Measurements from ENCODE around the gene GPC5.

The GPC5 gene

GRCh38 chr13:91714855-91715254 is 316.4 kb downstream of the GPC5 start:
- H3K36me3 ChIP-seq = no peaks in the 10 kb centered on the region
- no peak for TF ChIP-seq Cebpa-rat (IDR thresholded peaks at IDR 0.05)
- no peak overlapping the region for H3K9ac ChIP-seq
- H4K20me1 ChIP-seq = no peaks in the 10 kb centered on the region
- H3K9me3 ChIP-seq = no peaks in the 10 kb centered on the region
- no peak overlapping the region for H3K4me2 ChIP-seq
- H3K4me3 ChIP-seq = no peak overlapping the region
- H3K27ac ChIP-seq = no peak overlapping the region
- H3K27me3 ChIP-seq = no peaks in the 10 kb centered on the region
- no peaks in the 10 kb centered on the region for H3K4me1 ChIP-seq

- Histone ChIP-seq H3K9me3 (no peaks in the 10 kb centered on the region), H3K4me2 (no peak overlapping the region), H4K20me1 (no peaks in the 10 kb centered on the region), H3K27ac (no peak overlapping the region), H3K27me3 (no peaks in the 10 kb centered on the region), H3K9ac (no peak overlapping the region), H3K4me1 (no peaks in the 10 kb centered on the region), H3K4me3 (no peak overlapping the region), H3K36me3 (no peaks in the 10 kb centered on the region)
- TF ChIP-seq Cebpa-rat (IDR thresholded peaks at IDR 0.05) = no peak
Measured at GRCh38 chr13:91716436-91717065, 318.1 kb downstream of the GPC5 start.

- Histone ChIP-seq H3K9me3 (no peaks in the 10 kb centered on the region), H3K4me1 (no peaks in the 10 kb centered on the region), H3K4me2 (no peak overlapping the region), H4K20me1 (no peaks in the 10 kb centered on the region), H3K36me3 (no peaks in the 10 kb centered on the region), H3K9ac (no peak overlapping the region), H3K27me3 (no peaks in the 10 kb centered on the region), H3K4me3 (no peak overlapping the region), H3K27ac (no peak overlapping the region)
- TF ChIP-seq Cebpa-rat (IDR thresholded peaks at IDR 0.05) = no peak
Measured at GRCh38 chr13:91719033-91719432, 320.6 kb downstream of the GPC5 start.

- Histone ChIP-seq H3K27ac (no peak overlapping the region), H3K9me3 (no peaks in the 10 kb centered on the region), H3K27me3 (no peaks in the 10 kb centered on the region), H3K4me1 (no peaks in the 10 kb centered on the region), H3K4me2 (no peak overlapping the region), H3K9ac (no peak overlapping the region), H3K36me3 (no peaks in the 10 kb centered on the region), H4K20me1 (no peaks in the 10 kb centered on the region), H3K4me3 (no peak overlapping the region)
- TF ChIP-seq Cebpa-rat (IDR thresholded peaks at IDR 0.05) = no peak
Measured at GRCh38 chr13:91721413-91721812, 323.0 kb downstream of the GPC5 start.

GRCh38 chr13:91722267-91722884 is 324.0 kb downstream of the GPC5 start:
- no peak for TF ChIP-seq Cebpa-rat (IDR thresholded peaks at IDR 0.05)
- H3K36me3 ChIP-seq = no peaks in the 10 kb centered on the region
- no peak overlapping the region for H3K4me2 ChIP-seq
- no peak overlapping the region for H3K27ac ChIP-seq
- no peak overlapping the region for H3K4me3 ChIP-seq
- H3K9me3 ChIP-seq = no peaks in the 10 kb centered on the region
- H3K27me3 ChIP-seq = no peaks in the 10 kb centered on the region
- no peaks in the 10 kb centered on the region for H4K20me1 ChIP-seq
- no peaks in the 10 kb centered on the region for H3K4me1 ChIP-seq
- H3K9ac ChIP-seq = no peak overlapping the region

- H4K20me1 ChIP-seq = no peaks in the 10 kb centered on the region
- H3K4me3 ChIP-seq = no peak overlapping the region
- no peaks in the 10 kb centered on the region for H3K9me3 ChIP-seq
- no peaks in the 10 kb centered on the region for H3K27me3 ChIP-seq
- H3K4me2 ChIP-seq = no peak overlapping the region
- H3K27ac ChIP-seq = no peak overlapping the region
- no peak for TF ChIP-seq Cebpa-rat (IDR thresholded peaks at IDR 0.05)
- H3K36me3 ChIP-seq = no peaks in the 10 kb centered on the region
- no peak overlapping the region for H3K9ac ChIP-seq
- no peaks in the 10 kb centered on the region for H3K4me1 ChIP-seq
Measured at GRCh38 chr13:91724591-91724990, 326.2 kb downstream of the GPC5 start.

- no peak overlapping the region for H3K9ac ChIP-seq
- H3K36me3 ChIP-seq = no peaks in the 10 kb centered on the region
- no peaks in the 10 kb centered on the region for H3K9me3 ChIP-seq
- no peak for TF ChIP-seq Cebpa-rat (IDR thresholded peaks at IDR 0.05)
- no peak overlapping the region for H3K27ac ChIP-seq
- no peak overlapping the region for H3K4me2 ChIP-seq
- no peaks in the 10 kb centered on the region for H4K20me1 ChIP-seq
- no peaks in the 10 kb centered on the region for H3K4me1 ChIP-seq
- no peaks in the 10 kb centered on the region for H3K27me3 ChIP-seq
- H3K4me3 ChIP-seq = no peak overlapping the region
Measured at GRCh38 chr13:91725646-91726045, 327.2 kb downstream of the GPC5 start.

- H4K20me1 ChIP-seq = no peaks in the 10 kb centered on the region
- H3K27ac ChIP-seq = no peak overlapping the region
- H3K27me3 ChIP-seq = no peaks in the 10 kb centered on the region
- no peak for TF ChIP-seq Cebpa-rat (IDR thresholded peaks at IDR 0.05)
- no peaks in the 10 kb centered on the region for H3K36me3 ChIP-seq
- no peaks in the 10 kb centered on the region for H3K9me3 ChIP-seq
- H3K4me2 ChIP-seq = no peak overlapping the region
- no peak overlapping the region for H3K4me3 ChIP-seq
- H3K9ac ChIP-seq = no peak overlapping the region
- no peaks in the 10 kb centered on the region for H3K4me1 ChIP-seq
Measured at GRCh38 chr13:91726671-91727070, 328.2 kb downstream of the GPC5 start.

- Histone ChIP-seq H3K4me1 (no peaks in the 10 kb centered on the region), H3K4me3 (no peak overlapping the region), H3K36me3 (no peaks in the 10 kb centered on the region), H3K27me3 (no peaks in the 10 kb centered on the region), H3K9ac (no peak overlapping the region), H3K27ac (no peak overlapping the region), H3K9me3 (no peaks in the 10 kb centered on the region), H3K4me2 (no peak overlapping the region), H4K20me1 (no peaks in the 10 kb centered on the region)
- TF ChIP-seq Cebpa-rat (IDR thresholded peaks at IDR 0.05) = no peak
Measured at GRCh38 chr13:91729859-91730258, 331.4 kb downstream of the GPC5 start.

GRCh38 chr13:91739751-91740150 is 341.3 kb downstream of the GPC5 start:
- no peak for TF ChIP-seq Cebpa-rat (IDR thresholded peaks at IDR 0.05)
- H3K9me3 ChIP-seq = no peaks in the 10 kb centered on the region
- no peak overlapping the region for H3K9ac ChIP-seq
- H3K27ac ChIP-seq = no peak overlapping the region
- no peak overlapping the region for H3K4me2 ChIP-seq
- H3K4me3 ChIP-seq = no peak overlapping the region
- no peaks in the 10 kb centered on the region for H3K27me3 ChIP-seq
- no peaks in the 10 kb centered on the region for H3K36me3 ChIP-seq
- no peaks in the 10 kb centered on the region for H3K4me1 ChIP-seq
- H4K20me1 ChIP-seq = no peaks in the 10 kb centered on the region
